Skin epidermis (tissue), 12 donors: ENCODE results near the gene GRID2.

ENCODE experiments used
- H3K27ac ChIP-seq, 21 experiments: fragments of 200-600 bp; sonication (generic) in 11 of 21; one replicate each; pipeline ENCODE4 v1.5.0; 2020; ENCODE audit warnings: mild to moderate bottlenecking in 3 of 21, inconsistent platforms in 2 of 21, moderate library complexity in 2 of 21
- H3K4me3 ChIP-seq, 7 experiments: fragments of 200-600 bp; sonication (generic) in 2 of 7; one replicate each; pipeline ENCODE4 v1.5.0; 2020; ENCODE audit warnings: inconsistent platforms in 2 of 7, mild to moderate bottlenecking in 2 of 7, moderate library complexity in 1 of 7

GRID2 gene

GRCh38 chr4:92847026-92847425 lies 543.3 kb downstream of the GRID2 start:
- Histone ChIP-seq H3K27ac (no peak overlapping the region), H3K4me3 (no peak overlapping the region)

GRCh38 chr4:92862509-92862908 lies 558.7 kb downstream of the GRID2 start:
- Histone ChIP-seq H3K27ac (no peak overlapping the region), H3K4me3 (no peak overlapping the region)

- H3K27ac ChIP-seq, result no peak overlapping the region
- no peak overlapping the region for H3K4me3 ChIP-seq
Observed at GRCh38 chr4:92864096-92864495, 560.3 kb downstream of the GRID2 start.

- no peak overlapping the region for H3K27ac ChIP-seq
- H3K4me3 ChIP-seq, result no peak overlapping the region
Observed at GRCh38 chr4:92872604-92873003, 568.8 kb downstream of the GRID2 start.

- Histone ChIP-seq H3K4me3 (no peak overlapping the region), H3K27ac (no peak overlapping the region)
Observed at GRCh38 chr4:92885632-92886031, 581.9 kb downstream of the GRID2 start.

GRCh38 chr4:92952426-92952825 lies 648.7 kb downstream of the GRID2 start:
- Histone ChIP-seq H3K4me3 (no peak overlapping the region), H3K27ac (no peak overlapping the region)

- Histone ChIP-seq H3K27ac (no peak overlapping the region), H3K4me3 (no peak overlapping the region)
Observed at GRCh38 chr4:92952897-92953296, 649.1 kb downstream of the GRID2 start.

- H3K4me3 ChIP-seq, result no peak overlapping the region
- H3K27ac ChIP-seq, result no peak overlapping the region
Observed at GRCh38 chr4:92953462-92953861, 649.7 kb downstream of the GRID2 start.

- Histone ChIP-seq H3K4me3 (no peak overlapping the region), H3K27ac (no peak overlapping the region)
Observed at GRCh38 chr4:92961881-92962280, 658.1 kb downstream of the GRID2 start.

- H3K27ac ChIP-seq, result no peak overlapping the region
- H3K4me3 ChIP-seq, result no peak overlapping the region
Observed at GRCh38 chr4:92962831-92963230, 659.1 kb downstream of the GRID2 start.

GRCh38 chr4:92968556-92968955 lies 664.8 kb downstream of the GRID2 start:
- H3K4me3 ChIP-seq, result no peak overlapping the region
- H3K27ac ChIP-seq, result no peak overlapping the region

GRCh38 chr4:92968996-92969395 lies 665.2 kb downstream of the GRID2 start:
- no peak overlapping the region for H3K27ac ChIP-seq
- H3K4me3 ChIP-seq, result no peak overlapping the region

- H3K27ac ChIP-seq, result peak overlapping the region in 1 of 21 experiments; percentile 30
- H3K4me3 ChIP-seq, result no peak overlapping the region
Observed at GRCh38 chr4:92969650-92970379, 666.0 kb downstream of the GRID2 start.

GRCh38 chr4:92970996-92971395 lies 667.2 kb downstream of the GRID2 start:
- Histone ChIP-seq H3K4me3 (no peak overlapping the region), H3K27ac (no peak overlapping the region)

GRCh38 chr4:92988301-92988700 lies 684.5 kb downstream of the GRID2 start:
- Histone ChIP-seq H3K27ac (no peak overlapping the region), H3K4me3 (no peak overlapping the region)

GRCh38 chr4:92992758-92993157 lies 689.0 kb downstream of the GRID2 start:
- no peak overlapping the region for H3K27ac ChIP-seq
- H3K4me3 ChIP-seq, result no peak overlapping the region

GRCh38 chr4:92994727-92995126 lies 691.0 kb downstream of the GRID2 start:
- H3K4me3 ChIP-seq, result no peak overlapping the region
- no peak overlapping the region for H3K27ac ChIP-seq

GRCh38 chr4:92996533-92996932 lies 692.8 kb downstream of the GRID2 start:
- Histone ChIP-seq H3K4me3 (no peak overlapping the region), H3K27ac (no peak overlapping the region)

GRCh38 chr4:93000910-93001309 lies 697.1 kb downstream of the GRID2 start:
- Histone ChIP-seq H3K4me3 (no peak overlapping the region), H3K27ac (no peak overlapping the region)

GRCh38 chr4:93002240-93002639 lies 698.5 kb downstream of the GRID2 start:
- H3K4me3 ChIP-seq, result no peak overlapping the region
- H3K27ac ChIP-seq, result no peak overlapping the region

- Histone ChIP-seq H3K4me3 (no peak overlapping the region), H3K27ac (no peak overlapping the region)
Observed at GRCh38 chr4:93016350-93016749, 712.6 kb downstream of the GRID2 start.

GRCh38 chr4:93018243-93018642 lies 714.5 kb downstream of the GRID2 start:
- no peak overlapping the region for H3K27ac ChIP-seq
- no peak overlapping the region for H3K4me3 ChIP-seq
